ENCODE data around the gene NOG. TPM values are rescaled to one million over a fixed set of nuclear protein-coding genes. Genes with fewer than 3 reads are reported as not detected.
A peak's percentile ranks its signal among the peaks of the same experiment; 100 is the strongest.

The NOG gene
- total RNA-seq, 1 experiment from 2014 or later = not detected

DNA sequence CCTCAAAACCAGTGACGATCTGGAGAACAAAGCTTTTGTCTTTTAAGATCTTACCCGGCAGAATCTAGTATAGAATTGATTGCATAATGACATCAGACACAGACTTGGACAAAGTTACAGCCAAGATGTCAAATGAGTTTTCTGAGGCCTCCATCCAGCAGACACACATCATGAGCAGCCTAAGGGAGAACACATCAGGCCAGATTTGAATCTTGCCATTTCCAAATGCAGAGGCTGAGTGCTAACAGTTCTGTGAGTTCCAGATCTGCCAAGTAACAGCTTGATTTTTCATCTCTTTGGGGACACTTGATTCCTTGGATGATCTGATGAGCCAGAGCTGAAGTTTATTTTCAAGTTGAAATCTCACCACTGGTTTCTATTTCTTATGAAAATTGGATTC lies 21.0 kb downstream of the NOG start:
- Histone ChIP-seq H4K20me1 (ENCODE audit: insufficient read depth, low read depth, low read length) (no peaks in the 10 kb centered on the region), H3K27me3 (ENCODE audit: low read length) (no peaks in the 10 kb centered on the region), H3K9ac (ENCODE audit: low read length) (no peak overlapping the region), H3K4me2 (ENCODE audit: low read depth, low read length, poor library complexity, severe bottlenecking) (no peak overlapping the region), H3K79me2 (ENCODE audit: low read length) (no peaks in the 10 kb centered on the region), H3K4me1 (ENCODE audit: low read length) (no peaks in the 10 kb centered on the region), H3K27ac (ENCODE audit: low read length) (no peak overlapping the region), H3K4me3 (ENCODE audit: low read length) (no peak overlapping the region), H3K9me2 (replicated peaks; ENCODE audit: insufficient read depth, low read length) (no peaks in the 10 kb centered on the region), H2AFZ (ENCODE audit: low read length) (no peak overlapping the region), H3K36me3 (ENCODE audit: insufficient read depth, low read length) (no peaks in the 10 kb centered on the region), H3K9me3 (ENCODE audit: low read length) (no peaks in the 10 kb centered on the region)
- DNase-seq = no peak

GRCh38 chr17:56616239-56616638 lies 22.7 kb downstream of the NOG start:
- Histone ChIP-seq H3K4me1 (ENCODE audit: low read length) (no peaks in the 10 kb centered on the region), H3K36me3 (ENCODE audit: insufficient read depth, low read length) (no peaks in the 10 kb centered on the region)

DNA sequence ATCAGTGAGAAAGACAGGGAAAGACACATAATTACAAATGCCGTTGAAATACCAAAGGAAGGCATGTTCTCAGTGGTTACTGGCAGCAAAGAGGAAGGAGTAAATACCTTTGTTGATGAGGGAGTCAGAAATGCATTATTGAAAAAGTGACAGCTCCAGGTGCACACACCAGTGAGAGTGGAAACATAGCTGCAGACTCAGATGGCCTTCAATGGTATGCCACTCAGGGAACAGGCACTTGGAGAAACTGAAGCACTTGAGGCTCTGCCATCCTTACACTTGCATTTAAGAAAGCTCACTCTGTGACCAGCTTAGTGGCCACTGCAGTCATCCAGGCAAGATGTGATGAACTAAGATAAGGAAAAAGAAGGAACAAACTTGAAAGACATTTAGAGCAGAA lies 29.9 kb downstream of the NOG start:
- DNase-seq = no peak
- peaks cover 7% of the 10 kb centered on the region for H3K4me1 ChIP-seq (ENCODE audit: low read length)
- H3K9me2 ChIP-seq (replicated peaks; ENCODE audit: insufficient read depth, low read length) = no peaks in the 10 kb centered on the region
- H3K27me3 ChIP-seq (ENCODE audit: low read length) = no peaks in the 10 kb centered on the region
- H3K27ac ChIP-seq (ENCODE audit: low read length) = no peak overlapping the region
- H2AFZ ChIP-seq (ENCODE audit: low read length) = no peak overlapping the region
- H3K36me3 ChIP-seq (ENCODE audit: insufficient read depth, low read length) = no peaks in the 10 kb centered on the region
- H3K79me2 ChIP-seq (ENCODE audit: low read length) = no peaks in the 10 kb centered on the region
- no peaks in the 10 kb centered on the region for H3K9me3 ChIP-seq (ENCODE audit: low read length)
- H4K20me1 ChIP-seq (ENCODE audit: insufficient read depth, low read depth, low read length) = no peaks in the 10 kb centered on the region
- no peak overlapping the region for H3K4me3 ChIP-seq (ENCODE audit: low read length)
- no peak overlapping the region for H3K4me2 ChIP-seq (ENCODE audit: low read depth, low read length, poor library complexity, severe bottlenecking)
- no peak overlapping the region for H3K9ac ChIP-seq (ENCODE audit: low read length)

More at GRCh38 chr17:56616239-56616638, 22.7 kb downstream of the NOG start:
- H3K4me2 ChIP-seq (ENCODE audit: low read depth, low read length, poor library complexity, severe bottlenecking) = no peak overlapping the region
- no peak overlapping the region for H3K9ac ChIP-seq (ENCODE audit: low read length)
- H4K20me1 ChIP-seq (ENCODE audit: insufficient read depth, low read depth, low read length) = no peaks in the 10 kb centered on the region
- no peak overlapping the region for H3K27ac ChIP-seq (ENCODE audit: low read length)
- no peak for DNase-seq
- no peak overlapping the region for H3K4me3 ChIP-seq (ENCODE audit: low read length)
- H3K9me3 ChIP-seq (ENCODE audit: low read length) = no peaks in the 10 kb centered on the region
- no peaks in the 10 kb centered on the region for H3K79me2 ChIP-seq (ENCODE audit: low read length)
- H3K9me2 ChIP-seq (replicated peaks; ENCODE audit: insufficient read depth, low read length) = no peaks in the 10 kb centered on the region
- no peaks in the 10 kb centered on the region for H3K27me3 ChIP-seq (ENCODE audit: low read length)
- H2AFZ ChIP-seq (ENCODE audit: low read length) = no peak overlapping the region

GRCh38 chr17:56624309-56624708 lies 30.8 kb downstream of the NOG start:
- Histone ChIP-seq H3K36me3 (ENCODE audit: insufficient read depth, low read length) (no peaks in the 10 kb centered on the region), H3K4me3 (ENCODE audit: low read length) (no peak overlapping the region), H3K27ac (ENCODE audit: low read length) (no peak overlapping the region), H2AFZ (ENCODE audit: low read length) (no peak overlapping the region), H3K9ac (ENCODE audit: low read length) (no peak overlapping the region), H3K79me2 (ENCODE audit: low read length) (no peaks in the 10 kb centered on the region), H3K4me2 (ENCODE audit: low read depth, low read length, poor library complexity, severe bottlenecking) (peak overlapping the region; percentile 1), H3K27me3 (ENCODE audit: low read length) (no peaks in the 10 kb centered on the region), H3K9me2 (replicated peaks; ENCODE audit: insufficient read depth, low read length) (no peaks in the 10 kb centered on the region), H3K9me3 (ENCODE audit: low read length) (no peaks in the 10 kb centered on the region), H4K20me1 (ENCODE audit: insufficient read depth, low read depth, low read length) (no peaks in the 10 kb centered on the region), H3K4me1 (ENCODE audit: low read length) (peaks cover 7% of the 10 kb centered on the region)
- DNase-seq = no peak

GRCh38 chr17:56624912-56625311 lies 31.4 kb downstream of the NOG start:
- Histone ChIP-seq H2AFZ (ENCODE audit: low read length) (no peak overlapping the region), H3K4me1 (ENCODE audit: low read length) (peaks cover 7% of the 10 kb centered on the region), H3K9me2 (replicated peaks; ENCODE audit: insufficient read depth, low read length) (no peaks in the 10 kb centered on the region), H3K4me2 (ENCODE audit: low read depth, low read length, poor library complexity, severe bottlenecking) (no peak overlapping the region), H3K27me3 (ENCODE audit: low read length) (no peaks in the 10 kb centered on the region), H3K36me3 (ENCODE audit: insufficient read depth, low read length) (no peaks in the 10 kb centered on the region), H3K79me2 (ENCODE audit: low read length) (no peaks in the 10 kb centered on the region), H4K20me1 (ENCODE audit: insufficient read depth, low read depth, low read length) (no peaks in the 10 kb centered on the region), H3K27ac (ENCODE audit: low read length) (no peak overlapping the region), H3K9ac (ENCODE audit: low read length) (no peak overlapping the region), H3K4me3 (ENCODE audit: low read length) (no peak overlapping the region), H3K9me3 (ENCODE audit: low read length) (no peaks in the 10 kb centered on the region)
- DNase-seq = no peak

DNA sequence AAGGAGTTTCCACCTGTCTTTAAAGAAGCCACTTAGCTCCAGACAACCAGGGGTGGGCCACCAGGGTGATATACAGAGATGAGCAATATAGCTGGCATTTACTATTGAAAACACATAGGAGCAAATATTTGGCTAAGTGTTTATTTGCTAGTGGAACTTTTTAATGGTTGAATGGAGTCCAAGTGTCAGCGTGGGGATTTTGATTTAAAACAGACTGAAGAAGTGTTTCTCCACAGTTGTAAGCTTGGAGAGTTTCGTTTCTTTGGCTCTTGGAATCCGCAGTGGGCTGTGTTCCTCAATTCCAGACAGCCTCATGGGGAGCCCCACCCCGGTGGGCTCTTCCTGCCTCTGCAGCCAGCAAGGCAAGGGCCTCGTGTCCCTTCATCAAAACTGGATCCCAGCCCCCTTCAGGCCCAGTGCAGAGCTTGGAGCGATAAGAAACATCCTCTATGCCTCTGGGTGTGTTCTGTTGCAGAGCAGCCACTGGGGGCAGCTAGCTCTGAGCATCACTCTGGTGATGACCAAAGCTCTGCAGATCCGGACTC lies 36.1 kb downstream of the NOG start:
- Histone ChIP-seq H2AFZ (ENCODE audit: low read length) (no peak overlapping the region), H3K79me2 (ENCODE audit: low read length) (no peaks in the 10 kb centered on the region), H4K20me1 (ENCODE audit: insufficient read depth, low read depth, low read length) (no peaks in the 10 kb centered on the region), H3K36me3 (ENCODE audit: insufficient read depth, low read length) (no peaks in the 10 kb centered on the region), H3K4me3 (ENCODE audit: low read length) (no peak overlapping the region), H3K4me2 (ENCODE audit: low read depth, low read length, poor library complexity, severe bottlenecking) (no peak overlapping the region), H3K27ac (ENCODE audit: low read length) (no peak overlapping the region), H3K9ac (ENCODE audit: low read length) (no peak overlapping the region), H3K9me2 (replicated peaks; ENCODE audit: insufficient read depth, low read length) (no peaks in the 10 kb centered on the region), H3K4me1 (ENCODE audit: low read length) (peaks cover 1% of the 10 kb centered on the region), H3K9me3 (ENCODE audit: low read length) (no peaks in the 10 kb centered on the region), H3K27me3 (ENCODE audit: low read length) (no peaks in the 10 kb centered on the region)
- peak; percentile 67 for DNase-seq

GRCh38 chr17:56630202-56630601 lies 36.7 kb downstream of the NOG start:
- H3K9me2 ChIP-seq (replicated peaks; ENCODE audit: insufficient read depth, low read length) = no peaks in the 10 kb centered on the region
- H3K4me2 ChIP-seq (ENCODE audit: low read depth, low read length, poor library complexity, severe bottlenecking) = no peak overlapping the region
- no peak overlapping the region for H3K4me3 ChIP-seq (ENCODE audit: low read length)
- no peak overlapping the region for H3K27ac ChIP-seq (ENCODE audit: low read length)
- no peaks in the 10 kb centered on the region for H3K36me3 ChIP-seq (ENCODE audit: insufficient read depth, low read length)
- H3K9me3 ChIP-seq (ENCODE audit: low read length) = no peaks in the 10 kb centered on the region
- H3K4me1 ChIP-seq (ENCODE audit: low read length) = no peaks in the 10 kb centered on the region
- DNase-seq = no peak
- no peaks in the 10 kb centered on the region for H3K27me3 ChIP-seq (ENCODE audit: low read length)
- no peaks in the 10 kb centered on the region for H4K20me1 ChIP-seq (ENCODE audit: insufficient read depth, low read depth, low read length)
- H3K9ac ChIP-seq (ENCODE audit: low read length) = no peak overlapping the region
- no peak overlapping the region for H2AFZ ChIP-seq (ENCODE audit: low read length)
- no peaks in the 10 kb centered on the region for H3K79me2 ChIP-seq (ENCODE audit: low read length)

DNA sequence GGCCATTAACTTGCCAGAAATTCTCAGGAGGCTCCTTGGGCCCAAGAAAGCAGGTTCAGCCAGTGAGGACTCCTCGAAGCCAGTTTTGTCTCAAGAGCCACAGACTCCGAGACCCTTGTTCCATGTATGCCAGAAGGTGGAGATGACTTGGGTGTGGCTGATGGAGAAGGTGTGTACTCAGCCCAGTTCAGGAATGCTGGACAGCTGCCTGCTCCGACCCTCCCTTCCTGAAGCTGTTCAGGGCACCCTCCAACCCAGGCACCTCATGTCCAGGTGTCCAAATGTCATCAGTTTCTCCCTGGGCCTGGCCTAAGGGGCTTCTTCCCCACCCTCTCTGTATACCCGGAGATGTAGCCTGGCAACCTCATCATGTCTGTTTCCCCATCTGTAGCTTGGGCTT lies 40.2 kb downstream of the NOG start:
- Histone ChIP-seq H3K4me2 (ENCODE audit: low read depth, low read length, poor library complexity, severe bottlenecking) (no peak overlapping the region), H3K27ac (ENCODE audit: low read length) (no peak overlapping the region), H3K4me1 (ENCODE audit: low read length) (no peaks in the 10 kb centered on the region), H3K9ac (ENCODE audit: low read length) (no peak overlapping the region), H3K9me2 (replicated peaks; ENCODE audit: insufficient read depth, low read length) (no peaks in the 10 kb centered on the region), H4K20me1 (ENCODE audit: insufficient read depth, low read depth, low read length) (no peaks in the 10 kb centered on the region), H3K79me2 (ENCODE audit: low read length) (no peaks in the 10 kb centered on the region), H3K9me3 (ENCODE audit: low read length) (no peaks in the 10 kb centered on the region), H3K4me3 (ENCODE audit: low read length) (no peak overlapping the region), H3K36me3 (ENCODE audit: insufficient read depth, low read length) (no peaks in the 10 kb centered on the region), H3K27me3 (ENCODE audit: low read length) (no peaks in the 10 kb centered on the region), H2AFZ (ENCODE audit: low read length) (no peak overlapping the region)
- no peak for DNase-seq

DNA sequence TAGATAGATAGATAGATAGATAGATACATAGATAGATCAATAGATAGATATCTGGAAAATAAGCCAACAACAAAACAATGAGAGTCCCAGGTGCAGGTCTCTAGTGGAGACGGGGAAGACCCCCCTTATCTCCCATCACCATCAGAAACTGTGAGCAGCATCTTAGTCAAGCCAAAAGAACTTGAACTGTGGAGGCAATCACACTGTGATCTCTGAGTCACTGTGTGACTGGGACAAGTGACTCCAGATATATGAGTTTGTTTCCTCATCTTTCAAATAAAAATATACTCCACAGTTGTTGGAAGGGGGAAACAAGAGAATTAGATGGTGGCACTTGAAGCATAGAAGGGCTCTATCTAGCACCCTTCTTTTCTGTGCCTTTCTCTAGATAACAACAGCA lies 42.1 kb downstream of the NOG start:
- no peak overlapping the region for H3K4me3 ChIP-seq (ENCODE audit: low read length)
- H3K4me2 ChIP-seq (ENCODE audit: low read depth, low read length, poor library complexity, severe bottlenecking) = no peak overlapping the region
- H3K9me2 ChIP-seq (replicated peaks; ENCODE audit: insufficient read depth, low read length) = no peaks in the 10 kb centered on the region
- no peaks in the 10 kb centered on the region for H4K20me1 ChIP-seq (ENCODE audit: insufficient read depth, low read depth, low read length)
- no peak overlapping the region for H3K9ac ChIP-seq (ENCODE audit: low read length)
- H3K27me3 ChIP-seq (ENCODE audit: low read length) = no peaks in the 10 kb centered on the region
- no peaks in the 10 kb centered on the region for H3K79me2 ChIP-seq (ENCODE audit: low read length)
- DNase-seq = no peak
- no peak overlapping the region for H2AFZ ChIP-seq (ENCODE audit: low read length)
- no peaks in the 10 kb centered on the region for H3K36me3 ChIP-seq (ENCODE audit: insufficient read depth, low read length)
- no peaks in the 10 kb centered on the region for H3K4me1 ChIP-seq (ENCODE audit: low read length)
- H3K9me3 ChIP-seq (ENCODE audit: low read length) = no peaks in the 10 kb centered on the region
- no peak overlapping the region for H3K27ac ChIP-seq (ENCODE audit: low read length)
